H7 (cell line): Measurements from ENCODE around the gene TMEM253. TPM values are rescaled to one million over a fixed set of nuclear protein-coding genes. Genes with fewer than 3 reads are reported as not detected.

Experiments used
- DNase-seq: peaks from one replicate; pipeline ENCODE4 v3.0.0; 2012
- H3K27me3 ChIP-seq: 2 replicates; pipeline ENCODE4 v1.6.0; 2011; ENCODE audit warnings: mild to moderate bottlenecking, low read length; ENCODE audit not compliant: control insufficient read depth, insufficient read depth
- H3K36me3 ChIP-seq: replicated peaks from 2 replicates; pipeline ENCODE4 v1.5.1; 2011; ENCODE audit warnings: low read length; ENCODE audit not compliant: control insufficient read depth, insufficient read depth
- H3K4me3 ChIP-seq: 2 replicates; pipeline ENCODE4 v1.5.1; 2011; ENCODE audit warnings: low read depth, mild to moderate bottlenecking, control low read depth, low read length, moderate library complexity; ENCODE audit not compliant: insufficient read depth
- total RNA-seq: library from RNA; depleted of rRNA; stranded (reverse); fragments of >200 nt; shearing (Covaris generic); gene quantifications from 2 replicates; pipeline ENCODE4 v1.2.3, GENCODE V29; 2014

The TMEM253 gene
- total RNA-seq, 1 experiment from 2014 or later, result 0.31 TPM

DNA sequence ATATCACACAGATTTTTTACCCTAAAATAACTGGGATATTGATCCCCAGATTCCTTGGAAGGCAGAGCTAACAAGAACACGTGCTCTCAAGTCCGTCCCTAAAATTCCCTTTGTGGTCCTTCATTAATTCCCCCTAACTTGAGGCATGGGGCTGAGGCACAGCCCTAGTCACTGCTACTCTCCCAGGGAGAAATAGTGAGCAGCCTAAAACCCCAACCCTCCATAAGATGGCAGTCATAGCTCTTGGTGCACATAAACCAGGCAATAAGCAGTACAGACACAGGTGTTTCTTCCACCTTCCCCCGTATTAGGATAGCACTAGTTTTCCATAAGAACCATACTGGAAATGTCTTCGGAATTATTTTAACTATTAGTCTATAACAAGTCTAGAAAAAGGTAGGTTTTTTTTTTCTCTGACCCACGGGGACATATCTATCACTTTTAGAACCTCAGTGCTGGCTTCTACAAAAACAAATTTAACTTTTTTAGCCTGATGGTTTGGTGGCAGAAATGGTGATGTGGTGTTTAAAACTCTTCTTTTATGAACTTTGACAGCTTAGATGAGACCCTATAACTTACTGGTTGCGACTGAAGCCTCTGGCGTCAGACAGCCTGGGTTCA, 33.9 kb upstream of the TMEM253 start:
- Histone ChIP-seq H3K27me3 (peaks cover 7% of the 10 kb centered on the region), H3K4me3 (no peak overlapping the region), H3K36me3 (no peaks in the 10 kb centered on the region)
- peak; percentile 60 for DNase-seq

GRCh38 chr14:21068521-21069387, 32.1 kb upstream of the TMEM253 start:
- Histone ChIP-seq H3K4me3 (peak overlapping the region; percentile 86), H3K27me3 (peaks cover 7% of the 10 kb centered on the region)
- peak; percentile 80 for DNase-seq

DNA sequence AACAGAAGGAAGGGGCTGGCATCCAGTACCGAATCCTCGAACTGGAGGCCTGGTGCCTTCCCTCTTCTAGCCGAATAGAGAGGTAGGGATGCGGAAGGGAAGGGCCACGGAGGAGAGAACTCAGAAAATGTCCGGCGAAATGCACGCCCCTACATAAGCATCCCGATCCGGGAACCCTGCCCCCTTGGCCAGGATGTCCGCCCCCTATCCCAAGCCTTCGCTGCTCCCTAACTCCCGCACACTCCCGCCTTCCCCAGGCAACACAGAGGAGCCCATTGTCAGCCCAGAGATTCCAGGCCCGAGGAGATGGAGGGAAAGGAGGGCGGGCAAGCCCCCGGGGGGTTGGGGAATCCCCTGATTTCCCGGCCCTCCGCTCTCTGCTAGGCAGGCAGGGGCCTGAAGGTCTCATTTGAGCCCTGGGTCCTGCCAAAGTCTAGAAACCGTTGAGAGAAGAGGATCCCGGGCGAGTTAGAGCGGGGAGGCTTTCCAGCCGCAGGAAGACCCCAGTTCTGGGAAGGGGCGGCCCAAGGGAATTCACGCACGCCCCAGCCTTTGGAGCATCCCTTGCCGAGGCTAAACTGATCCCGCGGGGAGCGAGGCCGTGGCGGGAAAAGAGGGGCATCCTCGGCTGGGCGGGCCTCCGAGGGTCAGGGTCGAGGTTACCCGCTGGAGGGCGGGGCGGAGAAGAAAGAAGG, 31.3 kb upstream of the TMEM253 start:
- Histone ChIP-seq H3K36me3 (peaks cover 4% of the 10 kb centered on the region), H3K4me3 (peak overlapping the region; percentile 86), H3K27me3 (peaks cover 7% of the 10 kb centered on the region)
- DNase-seq, result peak; percentile 93

More at GRCh38 chr14:21068521-21069387, 32.1 kb upstream of the TMEM253 start:
- peaks cover 4% of the 10 kb centered on the region for H3K36me3 ChIP-seq

- H3K36me3 ChIP-seq, result peaks cover 5% of the 10 kb centered on the region
- peaks cover 7% of the 10 kb centered on the region for H3K27me3 ChIP-seq
- peak within 1 kb of the TSS; percentile 86 for H3K4me3 ChIP-seq
- peak; percentile 88 for DNase-seq
These were observed 30.7 kb upstream of the TMEM253 start, which contains the start of gene ARHGEF40 for GRCh38 chr14:21070083-21070609. TSS of gene ARHGEF40 (plus strand) at chr14:21070304. CDS start at chr14:21070397, 93 bp downstream.

GRCh38 chr14:21070610-21071224, 30.1 kb upstream of the TMEM253 start:
- DNase-seq, result peak; percentile 89
- H3K4me3 ChIP-seq, result peak overlapping the region; percentile 86
- H3K27me3 ChIP-seq, result peaks cover 7% of the 10 kb centered on the region
- peaks cover 5% of the 10 kb centered on the region for H3K36me3 ChIP-seq

- Histone ChIP-seq H3K36me3 (peaks cover 10% of the 10 kb centered on the region), H3K4me3 (peak overlapping the region; percentile 86), H3K27me3 (peaks cover 7% of the 10 kb centered on the region)
- DNase-seq, result peak; percentile 97
These were observed 29.4 kb upstream of the TMEM253 start for GRCh38 chr14:21071225-21072030.

- DNase-seq, result peak; percentile 68
- Histone ChIP-seq H3K36me3 (peaks cover 13% of the 10 kb centered on the region), H3K4me3 (peak overlapping the region; percentile 86), H3K27me3 (peaks cover 7% of the 10 kb centered on the region)
These were observed 28.8 kb upstream of the TMEM253 start for GRCh38 chr14:21072031-21072473.

DNA sequence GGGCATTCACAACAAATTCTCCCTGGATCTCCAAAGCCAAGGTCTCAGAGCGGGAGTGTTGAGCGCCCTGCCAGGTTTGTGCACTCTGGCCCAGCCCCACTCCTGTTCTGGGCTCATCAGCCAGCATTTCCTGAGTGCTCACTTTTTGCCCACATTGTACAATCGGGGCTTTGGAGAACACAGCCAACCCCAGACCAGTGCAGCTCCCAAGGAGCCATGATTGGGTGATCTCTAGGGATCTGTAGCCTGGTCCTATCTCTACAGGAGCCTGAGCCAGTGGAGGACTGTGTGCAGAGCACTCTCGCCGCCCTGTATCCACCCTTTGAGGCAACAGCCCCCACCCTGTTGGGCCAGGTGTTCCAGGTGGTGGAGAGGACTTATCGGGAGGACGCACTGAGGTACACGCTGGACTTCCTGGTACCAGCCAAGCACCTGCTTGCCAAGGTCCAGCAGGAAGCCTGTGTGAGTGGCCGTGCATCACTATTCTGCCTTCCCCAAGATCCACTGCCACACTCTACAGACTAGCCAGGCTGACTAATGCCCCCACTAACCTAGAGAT, 28.0 kb upstream of the TMEM253 start:
- Histone ChIP-seq H3K36me3 (peaks cover 17% of the 10 kb centered on the region), H3K4me3 (no peak overlapping the region), H3K27me3 (peaks cover 7% of the 10 kb centered on the region)
- DNase-seq, result no peak

- H3K27me3 ChIP-seq, result peaks cover 4% of the 10 kb centered on the region
- no peak for DNase-seq
- H3K4me3 ChIP-seq, result no peak overlapping the region
- H3K36me3 ChIP-seq, result peaks cover 24% of the 10 kb centered on the region
These were observed 26.9 kb upstream of the TMEM253 start for GRCh38 chr14:21073921-21074320.

DNA sequence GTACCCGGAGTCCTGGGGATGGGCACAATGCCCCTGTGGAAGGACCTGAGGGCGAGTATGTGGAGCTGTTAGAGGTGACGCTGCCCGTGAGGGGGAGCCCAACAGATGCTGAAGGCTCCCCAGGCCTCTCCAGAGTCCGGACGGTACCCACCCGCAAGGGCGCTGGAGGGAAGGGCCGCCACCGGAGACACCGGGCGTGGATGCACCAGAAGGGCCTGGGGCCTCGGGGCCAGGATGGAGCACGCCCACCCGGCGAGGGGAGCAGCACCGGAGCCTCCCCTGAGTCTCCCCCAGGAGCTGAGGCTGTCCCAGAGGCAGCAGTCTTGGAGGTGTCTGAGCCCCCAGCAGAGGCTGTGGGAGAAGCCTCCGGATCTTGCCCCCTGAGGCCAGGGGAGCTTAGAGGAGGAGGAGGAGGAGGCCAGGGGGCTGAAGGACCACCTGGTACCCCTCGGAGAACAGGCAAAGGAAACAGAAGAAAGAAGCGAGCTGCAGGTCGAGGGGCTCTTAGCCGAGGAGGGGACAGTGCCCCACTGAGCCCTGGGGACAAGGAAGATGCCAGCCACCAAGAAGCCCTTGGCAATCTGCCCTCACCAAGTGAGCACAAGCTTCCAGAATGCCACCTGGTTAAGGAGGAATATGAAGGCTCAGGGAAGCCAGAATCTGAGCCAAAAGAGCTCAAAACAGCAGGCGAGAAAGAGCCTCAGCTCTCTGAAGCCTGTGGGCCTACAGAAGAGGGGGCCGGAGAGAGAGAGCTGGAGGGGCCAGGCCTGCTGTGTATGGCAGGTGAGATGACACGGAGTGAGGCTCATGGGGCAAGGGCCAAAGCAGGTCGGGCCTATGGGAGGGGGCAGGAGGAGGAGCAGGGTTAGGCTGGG, 26.2 kb upstream of the TMEM253 start:
- DNase-seq, result peak; percentile 43
- Histone ChIP-seq H3K4me3 (no peak overlapping the region), H3K36me3 (peaks cover 27% of the 10 kb centered on the region), H3K27me3 (no peaks in the 10 kb centered on the region; the same call in 1 of the 2 replicates)

- H3K27me3 ChIP-seq, result no peaks in the 10 kb centered on the region; the same call in 1 of the 2 replicates
- peak; percentile 24 for DNase-seq
- peaks cover 33% of the 10 kb centered on the region for H3K36me3 ChIP-seq
- H3K4me3 ChIP-seq, result no peak overlapping the region
These were observed 25.0 kb upstream of the TMEM253 start for GRCh38 chr14:21075719-21076437.

GRCh38 chr14:21077672-21078071, 23.2 kb upstream of the TMEM253 start:
- peaks cover 40% of the 10 kb centered on the region for H3K36me3 ChIP-seq
- no peaks in the 10 kb centered on the region; the same call in 1 of the 2 replicates for H3K27me3 ChIP-seq
- H3K4me3 ChIP-seq, result no peak overlapping the region
- no peak for DNase-seq
